ENCODE data around the gene GALNT2.

- TF ChIP-seq POLR2A (IDR thresholded peaks at IDR 0.05; ENCODE audit: low read length), result no peak
- no peak for TF ChIP-seq GATA1 (IDR thresholded peaks at IDR 0.05; ENCODE audit: low read depth, low read length)
Measured at GRCh38 chr1:230210326-230210980, 143.4 kb downstream of the GALNT2 start.
